Measurements from ENCODE around the gene DST.

DNA sequence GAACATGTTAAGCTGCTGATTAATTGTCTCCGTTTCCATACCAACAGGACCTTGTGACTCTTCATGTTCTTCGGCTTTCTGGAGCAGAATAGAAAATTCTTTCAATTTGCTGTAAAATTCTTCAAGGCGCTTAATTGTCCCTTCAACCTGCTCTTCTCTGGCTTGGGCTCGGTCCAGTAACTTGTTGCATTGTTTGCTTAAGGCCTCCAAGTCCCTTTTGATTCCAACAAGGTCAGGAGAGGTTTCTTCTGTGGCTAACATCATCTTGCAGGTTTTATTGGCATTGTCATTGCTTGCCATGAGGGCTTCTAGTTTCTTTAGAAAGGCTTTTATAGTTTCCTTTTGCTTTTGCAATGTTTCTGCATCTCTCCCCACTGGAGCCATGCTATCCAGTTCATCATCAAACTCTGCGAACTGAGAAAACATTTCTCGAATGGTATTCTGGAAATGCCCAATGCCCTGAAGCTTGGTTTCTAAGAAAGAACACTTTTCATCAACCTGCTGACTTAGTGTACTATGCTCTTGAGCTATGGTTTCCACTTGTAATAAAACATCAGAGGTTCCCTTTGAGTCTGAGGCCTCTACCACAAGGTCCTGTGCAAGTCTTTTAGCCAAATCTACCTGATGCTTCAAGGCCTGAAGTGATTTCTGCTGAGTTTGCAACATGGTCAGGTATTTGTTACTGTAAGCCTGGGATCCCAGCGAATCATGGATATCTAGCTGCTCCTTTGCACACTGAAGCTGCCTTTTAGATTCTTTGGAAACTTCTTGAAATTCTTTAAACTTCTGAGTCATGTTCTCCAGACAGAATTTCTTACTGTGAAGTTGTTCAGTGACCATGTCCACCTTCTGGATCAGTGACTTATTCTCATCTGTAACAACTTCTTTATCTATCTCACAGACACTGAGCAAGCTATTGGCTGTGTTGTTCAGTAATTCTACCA, 90.2 kb downstream of the DST start:
- TF ChIP-seq CTCF (conservative IDR thresholded peaks at IDR 0.05; ENCODE audit: low read depth, low read length) = no peak
- TF ChIP-seq EZH2 (IDR thresholded peaks at IDR 0.05; ENCODE audit: borderline replicate concordance, low read depth, low read length, poor library complexity, severe bottlenecking) = no peak
